C4-2B (cell line): ENCODE results near the gene SYK.

Experiments
- H3K27ac ChIP-seq: fragments of 450-650 bp; 2 replicates; pipeline ENCODE4 v1.5.1; 2017
- ZFX ChIP-seq: fragments of 450-650 bp; IDR thresholded peaks from 2 replicates; pipeline ENCODE4 v1.6.1; 2017
- TF ChIP-seq, protein P1 (sequence below): fragments of 450-650 bp; conservative IDR thresholded peaks from 2 replicates; pipeline ENCODE4 v1.5.1; 2017; ENCODE audit warnings: mild to moderate bottlenecking

Gene SYK

DNA sequence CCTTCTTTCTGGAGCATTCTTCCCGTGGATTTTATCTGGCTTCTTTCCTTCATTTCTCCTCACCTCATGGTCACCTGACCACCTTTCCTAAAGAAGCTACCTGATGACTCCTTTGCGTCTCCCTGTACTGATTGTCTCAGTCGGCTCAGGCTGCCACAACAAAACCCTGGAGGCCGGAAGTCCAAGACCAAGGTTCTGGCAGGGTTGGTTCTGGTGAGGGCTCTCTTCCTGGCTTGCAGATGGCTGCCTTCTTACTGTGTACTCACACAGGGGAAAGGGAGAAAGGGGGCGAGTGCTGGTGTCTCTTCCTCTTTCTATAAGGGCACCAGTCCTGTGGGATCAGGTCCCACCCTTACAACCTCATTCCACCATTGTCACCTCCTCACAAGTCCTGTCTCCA lies 140.0 kb downstream of the SYK start:
- TF ChIP-seq, protein P1, sequence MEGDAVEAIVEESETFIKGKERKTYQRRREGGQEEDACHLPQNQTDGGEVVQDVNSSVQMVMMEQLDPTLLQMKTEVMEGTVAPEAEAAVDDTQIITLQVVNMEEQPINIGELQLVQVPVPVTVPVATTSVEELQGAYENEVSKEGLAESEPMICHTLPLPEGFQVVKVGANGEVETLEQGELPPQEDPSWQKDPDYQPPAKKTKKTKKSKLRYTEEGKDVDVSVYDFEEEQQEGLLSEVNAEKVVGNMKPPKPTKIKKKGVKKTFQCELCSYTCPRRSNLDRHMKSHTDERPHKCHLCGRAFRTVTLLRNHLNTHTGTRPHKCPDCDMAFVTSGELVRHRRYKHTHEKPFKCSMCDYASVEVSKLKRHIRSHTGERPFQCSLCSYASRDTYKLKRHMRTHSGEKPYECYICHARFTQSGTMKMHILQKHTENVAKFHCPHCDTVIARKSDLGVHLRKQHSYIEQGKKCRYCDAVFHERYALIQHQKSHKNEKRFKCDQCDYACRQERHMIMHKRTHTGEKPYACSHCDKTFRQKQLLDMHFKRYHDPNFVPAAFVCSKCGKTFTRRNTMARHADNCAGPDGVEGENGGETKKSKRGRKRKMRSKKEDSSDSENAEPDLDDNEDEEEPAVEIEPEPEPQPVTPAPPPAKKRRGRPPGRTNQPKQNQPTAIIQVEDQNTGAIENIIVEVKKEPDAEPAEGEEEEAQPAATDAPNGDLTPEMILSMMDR: no peak
- no peak for TF ChIP-seq ZFX
- H3K27ac ChIP-seq: no peak overlapping the region

DNA sequence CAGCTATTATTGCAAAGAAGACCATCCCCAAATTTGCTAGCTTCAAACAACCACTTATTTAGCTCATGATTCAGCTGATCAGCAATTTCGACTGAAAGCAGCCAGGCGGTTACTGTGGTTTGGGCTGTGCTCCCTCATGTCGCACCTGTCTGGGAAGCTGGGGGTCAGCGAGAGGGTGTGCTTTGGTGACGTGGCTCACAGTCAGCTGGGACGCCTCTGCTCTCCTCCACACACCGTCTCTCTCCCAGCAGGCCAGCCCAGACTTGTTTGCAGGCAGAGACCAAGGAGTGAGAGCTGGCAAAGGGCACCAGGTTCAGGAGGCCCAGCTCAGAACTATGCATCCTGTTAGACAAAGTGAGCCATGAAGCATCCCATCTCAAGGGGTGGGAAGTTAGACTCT lies 140.9 kb downstream of the SYK start:
- TF ChIP-seq ZFX: no peak
- TF ChIP-seq, protein P1: no peak
- no peak overlapping the region for H3K27ac ChIP-seq

DNA sequence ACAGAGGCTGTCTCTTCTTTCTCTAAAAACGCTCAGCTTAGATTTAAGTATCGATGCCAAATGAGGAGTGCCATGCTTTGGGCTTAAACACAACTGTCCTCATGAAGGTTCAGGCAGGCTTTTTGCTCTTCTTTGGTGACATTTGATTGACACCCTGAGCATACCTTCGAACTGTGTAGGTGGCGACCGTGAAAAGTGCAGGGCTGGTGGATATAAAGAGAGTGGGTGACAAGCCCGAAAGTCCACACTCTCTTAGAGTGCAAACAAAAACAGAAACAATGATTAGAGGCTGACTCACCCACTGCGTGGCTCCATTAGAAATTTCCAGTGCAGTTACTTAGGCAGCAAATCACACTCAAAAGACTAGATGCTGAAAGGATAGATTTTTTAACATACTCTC lies 141.7 kb downstream of the SYK start:
- TF ChIP-seq, protein P1: no peak
- no peak for TF ChIP-seq ZFX
- H3K27ac ChIP-seq: no peak overlapping the region

DNA sequence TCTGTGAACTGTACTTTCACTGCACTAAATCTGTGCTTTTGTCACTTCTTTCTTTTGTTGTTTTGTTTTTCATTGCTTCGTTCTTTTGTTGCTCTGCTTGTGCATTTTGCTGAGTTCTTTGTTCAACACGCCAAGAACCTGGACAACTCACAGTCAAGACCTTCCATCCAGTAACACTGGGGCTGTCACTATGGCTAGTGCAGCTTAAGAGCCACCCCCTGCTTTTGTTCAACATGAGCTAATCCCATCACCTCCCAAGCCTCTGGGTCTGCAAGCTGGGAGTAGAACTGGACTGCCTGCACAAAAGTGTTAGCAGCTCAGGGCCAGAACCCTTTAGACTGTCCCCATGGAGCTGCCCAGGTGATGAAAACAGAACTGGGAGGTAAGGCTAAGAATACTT lies 143.7 kb downstream of the SYK start:
- no peak overlapping the region for H3K27ac ChIP-seq
- TF ChIP-seq ZFX: no peak
- TF ChIP-seq, protein P1: no peak

DNA sequence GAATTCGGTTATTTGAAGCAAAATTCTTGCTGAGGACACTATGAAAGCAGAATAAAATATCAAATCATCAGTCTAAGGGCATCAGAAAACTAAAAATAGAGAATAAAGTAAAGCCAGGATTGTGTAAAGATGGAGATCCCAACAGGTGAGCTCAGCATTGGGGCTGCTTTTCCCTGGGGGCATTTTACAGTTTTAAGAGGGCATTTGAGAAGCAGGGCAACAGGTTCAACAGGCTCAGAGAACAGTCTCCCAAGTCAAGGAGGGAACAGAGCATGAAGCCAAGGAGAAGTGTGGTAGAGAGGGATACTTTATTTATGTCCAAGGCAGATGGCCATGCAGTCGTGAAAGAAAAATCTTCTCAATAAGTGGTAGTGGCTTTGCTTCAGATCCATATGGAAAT lies 145.4 kb downstream of the SYK start:
- no peak overlapping the region for H3K27ac ChIP-seq
- TF ChIP-seq, protein P1: no peak
- no peak for TF ChIP-seq ZFX
